SK-N-SH (cell line): ENCODE data around the gene STRBP. TPM values are rescaled to one million over a fixed set of nuclear protein-coding genes. Genes with fewer than 3 reads are reported as not detected.
A peak's percentile ranks its signal among the peaks of the same experiment; 100 is the strongest.

Experiments used
- CTCF ChIA-PET: fragments of 300-600, 350-600 bp; formaldehyde crosslinking; extraction: SDS; loops from one replicate; lab custom pipeline; 2021; lab: Yijun Ruan, JAX
- POLR2A ChIA-PET: fragments of 350-600 bp; sonication (Branson Sonifier 250); formaldehyde crosslinking; extraction: SDS; loops from one replicate; lab custom pipeline; 2020; ENCODE audit warnings: antibody characterized with exemption, inconsistent platforms; lab: Yijun Ruan, JAX
- DNase-seq: peaks from one replicate; pipeline ENCODE4 v3.0.0; 2012
- H2AFZ ChIP-seq: fragments of 200-600 bp; sonication (generic); 2 replicates; pipeline ENCODE4 v1.8.1; 2016; ENCODE audit warnings: antibody characterized with exemption, mild to moderate bottlenecking, low read depth
- H3F3A ChIP-seq: fragments of 200-600 bp; sonication (generic); replicated peaks from 2 replicates; pipeline ENCODE3; 2016; ENCODE audit warnings: antibody characterized with exemption, mild to moderate bottlenecking; ENCODE audit not compliant: insufficient read depth
- H3K27ac ChIP-seq, 2 experiments: fragments of 200-500 bp in 1 of 2; fragments of 200-600 bp in 1 of 2; sonication (Bioruptor generic) in 1 of 2; sonication (generic), shearing (Covaris generic) in 1 of 2; 2 replicates each; pipeline versions ENCODE4 v1.5.1 to v1.6.1; 2014 to 2016; ENCODE audit warnings: low read depth in 2 of 2, inconsistent platforms in 1 of 2, low read length in 1 of 2, mild to moderate bottlenecking in 1 of 2, mixed read lengths in 1 of 2
- H3K27me3 ChIP-seq: fragments of 200-600 bp; sonication (generic), shearing (Covaris generic); 2 replicates; pipeline ENCODE4 v1.6.1; 2016; ENCODE audit warnings: mixed run types; ENCODE audit not compliant: insufficient read depth
- H3K36me3 ChIP-seq, 2 experiments: fragments of 200-500 bp in 1 of 2; fragments of 200-600 bp in 1 of 2; sonication (Bioruptor generic) in 1 of 2; sonication (generic) in 1 of 2; replicated peaks in 1 of 2; 2 replicates each; pipeline versions ENCODE3 to v1.5.1; 2014 to 2016; ENCODE audit warnings: low read length in 1 of 2, mild to moderate bottlenecking in 1 of 2; ENCODE audit not compliant: insufficient read depth in 2 of 2, control insufficient read depth in 1 of 2
- H3K4me1 ChIP-seq, 2 experiments: fragments of 200-500 bp in 1 of 2; fragments of 200-600 bp in 1 of 2; sonication (Bioruptor generic) in 1 of 2; sonication (generic), shearing (Covaris generic) in 1 of 2; 2 replicates each; pipeline versions ENCODE4 v1.5.1 to v1.6.1; 2014 to 2016; ENCODE audit warnings: low read depth in 1 of 2, low read length in 1 of 2, mixed run types in 1 of 2; ENCODE audit not compliant: insufficient read depth in 2 of 2, control insufficient read depth in 1 of 2
- H3K4me2 ChIP-seq: fragments of 200-600 bp; sonication (generic), shearing (Covaris generic); 2 replicates; pipeline ENCODE4 v1.6.1; 2017; ENCODE audit warnings: mixed run types
- H3K4me3 ChIP-seq, 2 experiments: fragments of 200-500 bp in 1 of 2; fragments of 200-600 bp in 1 of 2; sonication (Bioruptor generic) in 1 of 2; sonication (generic), shearing (Covaris generic) in 1 of 2; 2 replicates each; pipeline versions ENCODE4 v1.5.1 to v1.8.1; 2014 to 2016; ENCODE audit warnings: low read depth in 2 of 2, inconsistent platforms in 1 of 2, low read length in 1 of 2, mild to moderate bottlenecking in 1 of 2, mixed read lengths in 1 of 2, moderate library complexity in 1 of 2
- H3K79me2 ChIP-seq: fragments of 200-600 bp; sonication (generic); 2 replicates; pipeline ENCODE4 v1.8.1; 2017; ENCODE audit warnings: mild to moderate bottlenecking; ENCODE audit not compliant: insufficient read depth
- H3K9ac ChIP-seq: fragments of 200-600 bp; sonication (generic); 2 replicates; pipeline ENCODE4 v1.6.1; 2017; ENCODE audit warnings: mixed run types
- H3K9me2 ChIP-seq: fragments of 200-600 bp; sonication (generic); 2 replicates; pipeline ENCODE4 v1.6.1; 2017; ENCODE audit warnings: mixed run types
- H3K9me3 ChIP-seq: fragments of 200-600 bp; sonication (generic); 2 replicates; pipeline ENCODE4 v1.6.1; 2017; ENCODE audit warnings: mixed run types, mild to moderate bottlenecking, moderate library complexity
- H4K20me1 ChIP-seq: fragments of 200-600 bp; sonication (generic); 2 replicates; pipeline ENCODE4 v1.6.1; 2017; ENCODE audit warnings: mild to moderate bottlenecking, mixed run types; ENCODE audit not compliant: insufficient read depth
- EZH2phosphoT487 ChIP-seq: fragments of 200-600 bp; sonication (generic); IDR thresholded peaks from 2 replicates; pipeline ENCODE4 v1.6.1; 2017; ENCODE audit warnings: low read depth, mixed run types, mild to moderate bottlenecking, antibody characterized with exemption, moderate library complexity, borderline replicate concordance
- FOXJ3 ChIP-seq: sonication (generic); formaldehyde crosslinking; IDR thresholded peaks from 2 replicates; pipeline ENCODE4 v1.5.1; 2020; ENCODE audit warnings: mild to moderate bottlenecking, missing genetic modification reagents
- GABPA ChIP-seq: IDR thresholded peaks from 2 replicates; pipeline ENCODE4 v1.4.0; 2012; ENCODE audit warnings: low read depth, mild to moderate bottlenecking
- GATA2 ChIP-seq: sonication (generic); formaldehyde crosslinking; IDR thresholded peaks from 2 replicates; pipeline ENCODE4 v1.5.0; 2020; ENCODE audit warnings: mild to moderate bottlenecking, missing genetic modification reagents
- JUND ChIP-seq: IDR thresholded peaks from 2 replicates; pipeline ENCODE4 v1.4.0; 2012
- MEF2A ChIP-seq: IDR thresholded peaks from 2 replicates; pipeline ENCODE4 v1.4.0; 2012; ENCODE audit warnings: low read depth, borderline replicate concordance
- POLR2AphosphoS5 ChIP-seq: IDR thresholded peaks from 2 replicates; pipeline ENCODE4 v1.6.1; 2012; ENCODE audit warnings: low read depth, low read length
- RAD21 ChIP-seq: IDR thresholded peaks from 2 replicates; pipeline ENCODE4 v1.6.1; 2012; ENCODE audit warnings: mild to moderate bottlenecking, low read length
- RCOR1 ChIP-seq: fragments of 150-350 bp; IDR thresholded peaks from 2 replicates; pipeline ENCODE4 v1.6.1; 2017; ENCODE audit warnings: antibody characterized with exemption, low read length
- SIN3A ChIP-seq: IDR thresholded peaks from 2 replicates; pipeline ENCODE4 v1.6.1; 2012; ENCODE audit warnings: low read depth, mild to moderate bottlenecking, low read length, moderate library complexity, borderline replicate concordance
- TAF1 ChIP-seq: IDR thresholded peaks from 2 replicates; pipeline ENCODE4 v1.6.1; 2012; ENCODE audit warnings: low read depth, mild to moderate bottlenecking, low read length, moderate library complexity, borderline replicate concordance
- TCF12 ChIP-seq: IDR thresholded peaks from 2 replicates; pipeline ENCODE4 v1.4.0; 2012
- YY1 ChIP-seq: IDR thresholded peaks from 2 replicates; pipeline ENCODE4 v1.4.0; 2012; ENCODE audit warnings: low read depth, mild to moderate bottlenecking
- WGBS: methylation state at CpG from one replicate; pipeline ENCODE4 v1.1.6; 2017; ENCODE audit warnings: low lambda C conversion rate; 5-methylcytosine and 5-hydroxymethylcytosine counted together
- polyA plus RNA-seq, 3 experiments: library from polyadenylated mRNA; depleted of rRNA; stranded (reverse); fragments of >200 nt; gene quantifications; 2 replicates each; pipeline ENCODE4 v1.2.3, GENCODE V29; 2012
- TF ChIP-seq, protein P1 (sequence below): fragments of 200-600 bp; sonication (generic); IDR thresholded peaks from 2 replicates; pipeline ENCODE4 v1.6.1; 2017; ENCODE audit warnings: antibody characterized with exemption, mild to moderate bottlenecking, moderate library complexity
- TF ChIP-seq, protein P2 (sequence below): IDR thresholded peaks from 2 replicates; pipeline ENCODE4 v1.6.1; 2012; ENCODE audit warnings: mild to moderate bottlenecking, low read depth, low read length, moderate library complexity
- TF ChIP-seq, protein P3 (sequence below): fragments of 150-350 bp; IDR thresholded peaks from 2 replicates; pipeline ENCODE4 v1.6.1; 2017; ENCODE audit warnings: antibody characterized with exemption, low read length, low read depth, borderline replicate concordance
- TF ChIP-seq, protein P4 (sequence below): fragments of 150-350 bp; IDR thresholded peaks from 2 replicates; pipeline ENCODE4 v1.6.1; 2016; ENCODE audit warnings: mild to moderate bottlenecking, low read depth, low read length

The STRBP gene
- polyA plus RNA-seq, 1 of the 3 experiments (the other 2 are of a cell fraction) = 5.9 TPM

DNA sequence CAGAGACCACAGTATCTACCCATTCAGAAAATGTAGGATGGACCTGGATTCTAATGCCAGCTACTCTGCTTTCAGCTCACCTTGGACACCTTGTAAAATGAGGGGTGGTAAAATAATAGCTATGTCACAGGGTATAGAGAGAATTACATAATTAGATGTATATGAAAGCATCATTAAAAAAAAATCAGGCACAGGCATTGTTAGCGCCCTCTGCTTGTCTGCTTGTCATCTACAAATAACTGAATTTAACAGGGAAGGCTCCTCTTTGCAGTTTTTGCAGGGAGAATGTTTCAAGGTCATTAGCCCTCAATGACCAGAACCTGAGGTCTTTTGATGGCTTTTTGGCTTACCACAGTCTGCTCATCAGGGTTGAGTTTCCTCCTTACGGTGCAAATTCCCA is 176.9 kb downstream of the STRBP start:
- peaks cover 5 to 27% of the 10 kb centered on the region in 2 experiments; a peak in 3 of 4 replicates for H3K4me1 ChIP-seq
- H3K4me3 ChIP-seq = no peak overlapping the region
- peaks cover 13% of the 10 kb centered on the region for H4K20me1 ChIP-seq
- H2AFZ ChIP-seq = no peak overlapping the region
- WGBS = 83% methylated on average over 2 of the region's 2 CpGs
- H3K9me3 ChIP-seq = no peaks in the 10 kb centered on the region
- H3K27me3 ChIP-seq = no peaks in the 10 kb centered on the region
- no peak for DNase-seq
- TF ChIP-seq SIN3A (no peak), RAD21 (no peak), POLR2AphosphoS5 (no peak), YY1 (no peak)
- TF ChIP-seq, protein P1, sequence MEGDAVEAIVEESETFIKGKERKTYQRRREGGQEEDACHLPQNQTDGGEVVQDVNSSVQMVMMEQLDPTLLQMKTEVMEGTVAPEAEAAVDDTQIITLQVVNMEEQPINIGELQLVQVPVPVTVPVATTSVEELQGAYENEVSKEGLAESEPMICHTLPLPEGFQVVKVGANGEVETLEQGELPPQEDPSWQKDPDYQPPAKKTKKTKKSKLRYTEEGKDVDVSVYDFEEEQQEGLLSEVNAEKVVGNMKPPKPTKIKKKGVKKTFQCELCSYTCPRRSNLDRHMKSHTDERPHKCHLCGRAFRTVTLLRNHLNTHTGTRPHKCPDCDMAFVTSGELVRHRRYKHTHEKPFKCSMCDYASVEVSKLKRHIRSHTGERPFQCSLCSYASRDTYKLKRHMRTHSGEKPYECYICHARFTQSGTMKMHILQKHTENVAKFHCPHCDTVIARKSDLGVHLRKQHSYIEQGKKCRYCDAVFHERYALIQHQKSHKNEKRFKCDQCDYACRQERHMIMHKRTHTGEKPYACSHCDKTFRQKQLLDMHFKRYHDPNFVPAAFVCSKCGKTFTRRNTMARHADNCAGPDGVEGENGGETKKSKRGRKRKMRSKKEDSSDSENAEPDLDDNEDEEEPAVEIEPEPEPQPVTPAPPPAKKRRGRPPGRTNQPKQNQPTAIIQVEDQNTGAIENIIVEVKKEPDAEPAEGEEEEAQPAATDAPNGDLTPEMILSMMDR = peak; percentile 41
- H3K9ac ChIP-seq = no peak overlapping the region
- ChIA-PET POLR2A (no interaction called here), CTCF (interaction anchor here (0.7 to 5.3 kb wide), 6 partner anchors 9 to 593 kb away, joined by 3 to 37 read pairs (median 5); no protein-coding TSS in a partner anchor)
- H3K79me2 ChIP-seq = no peaks in the 10 kb centered on the region; the same call in 1 of the 2 replicates
- H3F3A ChIP-seq = peaks cover 29% of the 10 kb centered on the region
- no peaks in the 10 kb centered on the region for H3K9me2 ChIP-seq
- H3K36me3 ChIP-seq = peaks cover 62 to 75% of the 10 kb centered on the region in 2 experiments
- H3K27ac ChIP-seq = peak overlapping the region; percentile 67 to 69; a peak in 2 of 4 replicates
- H3K4me2 ChIP-seq = no peak overlapping the region

DNA sequence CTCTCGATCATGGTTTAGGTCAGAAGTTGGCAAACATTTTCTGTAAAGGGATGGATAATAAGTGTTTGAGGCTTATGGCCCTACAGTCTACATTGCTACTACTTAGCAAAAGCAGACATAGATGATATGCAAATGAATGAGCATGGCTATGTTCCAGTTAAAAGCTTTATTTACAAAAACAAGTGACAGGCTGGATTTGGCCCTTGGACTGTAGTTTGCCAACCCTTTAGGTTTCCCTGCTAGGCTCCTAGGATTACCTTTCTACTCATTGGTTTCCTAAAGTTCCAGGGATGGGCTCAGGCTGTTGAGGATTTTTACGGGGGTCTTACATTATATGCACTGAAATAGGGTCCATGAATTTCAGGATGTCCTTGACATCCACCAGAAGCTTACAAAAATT is 177.4 kb downstream of the STRBP start:
- no peaks in the 10 kb centered on the region; the same call in 1 of the 2 replicates for H3K79me2 ChIP-seq
- WGBS = 80% methylated on average over 2 of the region's 2 CpGs
- TF ChIP-seq, protein P2, sequence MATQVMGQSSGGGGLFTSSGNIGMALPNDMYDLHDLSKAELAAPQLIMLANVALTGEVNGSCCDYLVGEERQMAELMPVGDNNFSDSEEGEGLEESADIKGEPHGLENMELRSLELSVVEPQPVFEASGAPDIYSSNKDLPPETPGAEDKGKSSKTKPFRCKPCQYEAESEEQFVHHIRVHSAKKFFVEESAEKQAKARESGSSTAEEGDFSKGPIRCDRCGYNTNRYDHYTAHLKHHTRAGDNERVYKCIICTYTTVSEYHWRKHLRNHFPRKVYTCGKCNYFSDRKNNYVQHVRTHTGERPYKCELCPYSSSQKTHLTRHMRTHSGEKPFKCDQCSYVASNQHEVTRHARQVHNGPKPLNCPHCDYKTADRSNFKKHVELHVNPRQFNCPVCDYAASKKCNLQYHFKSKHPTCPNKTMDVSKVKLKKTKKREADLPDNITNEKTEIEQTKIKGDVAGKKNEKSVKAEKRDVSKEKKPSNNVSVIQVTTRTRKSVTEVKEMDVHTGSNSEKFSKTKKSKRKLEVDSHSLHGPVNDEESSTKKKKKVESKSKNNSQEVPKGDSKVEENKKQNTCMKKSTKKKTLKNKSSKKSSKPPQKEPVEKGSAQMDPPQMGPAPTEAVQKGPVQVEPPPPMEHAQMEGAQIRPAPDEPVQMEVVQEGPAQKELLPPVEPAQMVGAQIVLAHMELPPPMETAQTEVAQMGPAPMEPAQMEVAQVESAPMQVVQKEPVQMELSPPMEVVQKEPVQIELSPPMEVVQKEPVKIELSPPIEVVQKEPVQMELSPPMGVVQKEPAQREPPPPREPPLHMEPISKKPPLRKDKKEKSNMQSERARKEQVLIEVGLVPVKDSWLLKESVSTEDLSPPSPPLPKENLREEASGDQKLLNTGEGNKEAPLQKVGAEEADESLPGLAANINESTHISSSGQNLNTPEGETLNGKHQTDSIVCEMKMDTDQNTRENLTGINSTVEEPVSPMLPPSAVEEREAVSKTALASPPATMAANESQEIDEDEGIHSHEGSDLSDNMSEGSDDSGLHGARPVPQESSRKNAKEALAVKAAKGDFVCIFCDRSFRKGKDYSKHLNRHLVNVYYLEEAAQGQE = no peak
- no peak for TF ChIP-seq SIN3A
- TF ChIP-seq EZH2phosphoT487 = no peak
- TF ChIP-seq, protein P1 = no peak
- TF ChIP-seq MEF2A = no peak
- TF ChIP-seq, protein P3, sequence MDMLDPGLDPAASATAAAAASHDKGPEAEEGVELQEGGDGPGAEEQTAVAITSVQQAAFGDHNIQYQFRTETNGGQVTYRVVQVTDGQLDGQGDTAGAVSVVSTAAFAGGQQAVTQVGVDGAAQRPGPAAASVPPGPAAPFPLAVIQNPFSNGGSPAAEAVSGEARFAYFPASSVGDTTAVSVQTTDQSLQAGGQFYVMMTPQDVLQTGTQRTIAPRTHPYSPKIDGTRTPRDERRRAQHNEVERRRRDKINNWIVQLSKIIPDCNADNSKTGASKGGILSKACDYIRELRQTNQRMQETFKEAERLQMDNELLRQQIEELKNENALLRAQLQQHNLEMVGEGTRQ = no peak
- no peak for TF ChIP-seq GABPA
- TF ChIP-seq, protein P4, sequence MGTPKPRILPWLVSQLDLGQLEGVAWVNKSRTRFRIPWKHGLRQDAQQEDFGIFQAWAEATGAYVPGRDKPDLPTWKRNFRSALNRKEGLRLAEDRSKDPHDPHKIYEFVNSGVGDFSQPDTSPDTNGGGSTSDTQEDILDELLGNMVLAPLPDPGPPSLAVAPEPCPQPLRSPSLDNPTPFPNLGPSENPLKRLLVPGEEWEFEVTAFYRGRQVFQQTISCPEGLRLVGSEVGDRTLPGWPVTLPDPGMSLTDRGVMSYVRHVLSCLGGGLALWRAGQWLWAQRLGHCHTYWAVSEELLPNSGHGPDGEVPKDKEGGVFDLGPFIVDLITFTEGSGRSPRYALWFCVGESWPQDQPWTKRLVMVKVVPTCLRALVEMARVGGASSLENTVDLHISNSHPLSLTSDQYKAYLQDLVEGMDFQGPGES = no peak
- no peak for TF ChIP-seq FOXJ3 (CRISPR knock-in tag)
- no peak for TF ChIP-seq TAF1
- TF ChIP-seq RCOR1 = no peak
- no peak for TF ChIP-seq TCF12
- TF ChIP-seq GATA2 (CRISPR knock-in tag) = no peak
- TF ChIP-seq JUND = no peak

More for the DNA sequence above, 177.4 kb downstream of the STRBP start:
- Histone ChIP-seq H3K4me1 (peaks cover 5 to 27% of the 10 kb centered on the region in 2 experiments; a peak in 3 of 4 replicates), H3K9me3 (no peaks in the 10 kb centered on the region), H2AFZ (no peak overlapping the region), H3K9me2 (no peaks in the 10 kb centered on the region), H3K27me3 (no peaks in the 10 kb centered on the region), H3K4me3 (no peak overlapping the region), H3F3A (peaks cover 29% of the 10 kb centered on the region), H4K20me1 (peaks cover 13% of the 10 kb centered on the region), H3K9ac (no peak overlapping the region), H3K4me2 (no peak overlapping the region), H3K36me3 (peaks cover 60 to 70% of the 10 kb centered on the region in 2 experiments), H3K27ac (peak overlapping the region; percentile 67 to 69)
- no peak for DNase-seq
- ChIA-PET POLR2A (no interaction called here), CTCF (interaction anchor here (0.7 to 5.3 kb wide), 7 partner anchors 8 to 592 kb away, joined by 3 to 37 read pairs (median 4); no protein-coding TSS in a partner anchor)
